T-helper 9 cell (primary cell): ENCODE data around the gene DNM3.
"Not testable (repeated sequence)": the region's sequence is repeated elsewhere in the genome, so short reads cannot be mapped to it uniquely, and the experiment has no call there.

Experiments used
- DNase-seq: peaks from one replicate; pipeline ENCODE4 v3.0.0-alpha.2; 2020

Gene DNM3

DNA sequence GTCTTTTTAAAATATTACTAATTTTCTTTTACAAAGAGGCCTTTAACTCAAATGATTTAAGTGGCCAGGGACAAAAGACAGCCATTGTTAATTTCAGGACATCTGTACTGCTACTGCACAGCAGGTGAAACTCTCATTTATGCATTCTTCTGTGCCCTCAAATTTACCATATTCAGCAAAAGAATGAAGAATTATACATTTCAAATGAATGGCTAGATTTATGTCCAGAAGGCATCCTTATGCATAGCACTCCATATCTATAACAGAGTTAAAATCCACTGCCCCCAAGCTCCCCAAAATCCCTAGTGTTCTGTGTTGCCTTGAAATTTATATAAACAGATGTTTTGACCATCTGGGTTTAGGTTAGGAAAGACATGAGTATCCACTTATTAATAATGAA, 202.6 kb downstream of the DNM3 start:
- no peak for DNase-seq

DNA sequence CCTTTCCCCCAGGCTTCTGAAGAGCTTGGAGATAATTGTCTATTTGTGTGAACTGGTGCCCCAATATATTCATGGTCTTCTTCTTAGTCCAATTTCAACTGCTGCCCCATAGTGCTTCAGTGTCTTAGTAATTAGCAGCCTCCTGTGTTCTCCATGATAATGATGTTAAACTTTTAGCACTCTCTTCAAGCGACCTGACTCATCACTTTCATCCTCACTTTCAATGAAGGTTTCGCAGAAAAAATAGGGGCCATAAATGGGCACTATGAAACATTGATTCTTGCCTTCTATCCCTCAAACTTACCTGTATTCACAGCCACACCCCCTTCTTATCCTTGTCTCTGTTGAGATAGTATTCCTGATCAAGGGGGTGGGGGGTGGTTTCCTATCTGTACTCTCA, 210.6 kb downstream of the DNM3 start:
- no peak for DNase-seq

DNA sequence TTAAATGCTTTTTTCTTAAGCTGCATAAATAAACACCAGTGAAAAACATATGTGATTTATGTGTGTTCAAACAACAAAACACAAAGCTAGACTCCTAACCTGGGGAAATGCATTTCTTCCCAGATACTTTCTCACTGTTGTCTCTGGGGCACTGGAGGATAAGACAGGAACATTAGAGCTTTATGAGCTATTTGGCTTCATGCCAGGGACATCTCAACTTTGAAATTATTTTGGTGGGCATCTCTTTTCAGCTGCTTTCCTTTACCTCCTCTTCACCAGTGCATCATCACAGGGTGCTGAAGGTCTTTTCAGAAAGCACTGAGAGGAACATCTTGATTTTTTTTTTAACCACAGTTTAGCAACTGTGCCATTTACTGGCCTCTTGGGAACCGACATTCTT, 212.9 kb downstream of the DNM3 start:
- DNase-seq: no peak

DNA sequence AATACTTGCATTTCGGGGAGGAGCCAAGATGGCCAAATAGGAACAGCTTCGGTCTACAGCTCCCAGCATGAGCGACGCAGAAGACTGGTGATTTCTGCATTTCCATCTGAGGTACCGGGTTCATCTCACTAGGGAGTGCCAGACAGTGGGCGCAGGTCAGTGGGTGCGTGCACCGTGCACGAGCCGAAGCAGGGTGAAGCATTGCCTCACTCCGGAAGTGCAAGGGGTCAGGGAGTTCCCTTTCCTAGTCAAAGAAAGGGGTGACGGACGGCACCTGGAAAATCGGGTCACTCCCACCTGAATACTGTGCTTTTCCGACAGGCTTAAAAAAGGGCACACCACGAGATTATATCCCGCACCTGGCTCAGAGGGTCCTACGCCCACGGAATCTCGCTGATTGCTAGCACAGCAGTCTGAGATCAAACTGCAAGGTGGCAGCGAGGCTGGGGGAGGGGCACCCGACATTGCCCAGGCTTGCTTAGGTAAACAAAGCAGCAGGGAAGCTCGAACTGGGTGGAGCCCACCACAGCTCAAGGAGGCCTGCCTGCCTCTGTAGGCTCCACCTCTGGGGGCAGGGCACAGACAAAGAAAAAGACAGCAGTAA, 214.6 kb downstream of the DNM3 start:
- not testable (repeated sequence) for DNase-seq

DNA sequence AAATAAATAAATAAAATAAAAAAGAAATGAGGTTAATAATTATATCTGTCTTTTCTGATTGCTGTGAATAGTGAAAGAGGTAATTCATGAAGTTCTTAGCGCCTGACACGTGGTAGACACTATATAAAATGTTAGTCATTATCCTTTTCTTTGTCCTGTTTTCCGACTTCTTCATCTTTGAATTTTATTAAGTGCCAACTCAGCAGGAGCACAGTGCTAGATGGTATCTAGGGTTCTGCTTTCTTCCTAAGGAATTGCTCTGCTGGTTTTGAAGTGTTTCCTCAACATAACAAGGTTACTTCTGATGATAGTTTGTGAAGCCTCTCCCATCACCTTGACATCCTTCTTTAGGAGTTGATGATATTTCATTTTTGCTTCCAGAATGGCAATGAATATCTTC, 227.0 kb downstream of the DNM3 start:
- DNase-seq: no peak

DNA sequence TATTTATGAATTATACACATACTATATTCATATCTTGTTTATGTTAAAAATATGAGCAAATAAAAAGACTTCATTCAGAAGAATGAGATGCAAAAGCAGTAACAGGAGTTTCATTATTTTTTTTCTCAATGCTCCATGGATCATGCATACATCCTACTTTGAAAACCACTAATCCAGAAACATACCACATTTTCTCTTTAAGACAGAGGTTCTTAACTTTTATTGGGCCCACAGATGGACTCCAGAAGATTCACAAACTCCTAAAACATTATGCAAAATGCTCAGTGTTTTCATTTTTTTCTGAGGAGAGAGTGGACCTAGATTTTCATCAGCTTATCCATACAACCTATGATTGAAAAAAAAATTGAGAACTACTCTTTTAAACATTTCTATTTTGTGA, 227.8 kb downstream of the DNM3 start:
- DNase-seq: no peak

DNA sequence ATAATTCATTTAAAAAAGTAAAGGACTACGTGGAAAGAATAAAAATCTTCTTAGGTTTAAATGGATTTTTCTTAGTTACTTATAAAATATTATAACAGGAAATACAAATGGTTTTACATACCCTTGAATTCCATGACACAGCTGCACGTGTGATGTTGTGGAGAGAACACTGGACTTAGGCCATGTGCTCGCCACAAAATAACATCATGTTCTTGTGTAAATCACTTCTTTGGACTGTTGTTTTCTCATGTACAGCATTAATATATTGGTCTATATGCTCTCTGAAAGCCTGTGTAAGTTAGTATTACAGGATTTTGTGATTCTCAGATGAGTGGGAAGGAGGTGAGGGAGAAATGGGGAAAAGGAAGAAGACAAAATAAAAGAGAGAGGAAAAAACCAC, 228.2 kb downstream of the DNM3 start:
- no peak for DNase-seq

DNA sequence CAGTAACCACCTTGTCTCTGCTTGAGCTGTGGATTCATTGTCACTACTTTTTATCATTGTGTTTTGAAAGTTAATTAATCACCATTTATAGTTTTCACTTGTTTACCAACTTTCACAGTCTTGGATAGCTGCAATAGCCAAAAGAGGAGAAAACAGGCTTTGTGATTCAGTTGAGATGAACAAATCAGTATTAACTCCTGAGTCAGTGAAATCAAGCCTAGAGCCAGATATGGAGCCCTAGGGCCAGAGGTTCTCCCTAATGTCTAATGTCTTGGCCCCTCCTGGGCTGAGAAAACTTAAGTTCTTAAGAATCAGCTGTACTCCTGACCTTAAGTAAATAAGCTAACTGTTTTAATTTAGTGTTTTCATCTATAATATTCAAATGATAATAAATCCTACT, 228.8 kb downstream of the DNM3 start:
- DNase-seq: no peak

DNA sequence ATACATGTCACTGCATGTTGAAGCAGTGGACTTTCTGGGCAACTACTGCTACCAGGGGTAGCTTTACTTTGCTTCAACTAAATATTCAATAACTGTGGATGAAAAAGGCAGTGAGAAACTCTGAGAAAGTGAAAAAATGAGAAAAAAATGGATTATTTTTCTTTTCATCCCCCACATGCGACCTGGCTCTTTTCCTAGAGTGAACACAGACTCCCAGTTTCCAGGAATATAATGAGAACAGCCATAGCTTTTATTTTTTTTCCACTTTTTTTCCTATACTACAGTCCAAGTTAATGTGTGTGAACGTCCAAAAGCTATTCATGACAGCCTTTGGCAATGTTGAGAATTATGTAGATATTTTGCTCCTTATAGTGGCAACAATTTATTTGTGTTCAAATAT, 230.4 kb downstream of the DNM3 start:
- DNase-seq: no peak

DNA sequence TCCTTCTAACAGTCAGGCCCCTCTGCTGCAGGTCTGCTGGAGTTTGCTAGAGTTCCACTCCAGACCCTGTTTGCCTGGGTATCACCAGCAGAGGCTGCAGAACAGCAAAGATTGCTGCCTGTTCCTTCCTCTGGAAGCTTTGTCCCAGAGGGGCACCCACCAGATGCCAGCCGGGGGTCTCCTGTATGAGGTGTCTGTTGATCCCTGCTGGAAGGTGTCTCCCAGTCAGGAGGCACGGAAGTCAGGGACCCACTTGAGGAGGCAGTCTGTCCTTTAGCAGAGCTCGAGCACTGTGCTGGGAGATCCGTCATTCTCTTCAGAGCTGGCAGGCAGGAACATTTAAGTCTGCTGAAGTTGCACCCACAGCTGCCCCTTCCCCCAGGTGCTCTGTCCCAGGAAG, 238.6 kb downstream of the DNM3 start:
- DNase-seq: not testable (repeated sequence)

DNA sequence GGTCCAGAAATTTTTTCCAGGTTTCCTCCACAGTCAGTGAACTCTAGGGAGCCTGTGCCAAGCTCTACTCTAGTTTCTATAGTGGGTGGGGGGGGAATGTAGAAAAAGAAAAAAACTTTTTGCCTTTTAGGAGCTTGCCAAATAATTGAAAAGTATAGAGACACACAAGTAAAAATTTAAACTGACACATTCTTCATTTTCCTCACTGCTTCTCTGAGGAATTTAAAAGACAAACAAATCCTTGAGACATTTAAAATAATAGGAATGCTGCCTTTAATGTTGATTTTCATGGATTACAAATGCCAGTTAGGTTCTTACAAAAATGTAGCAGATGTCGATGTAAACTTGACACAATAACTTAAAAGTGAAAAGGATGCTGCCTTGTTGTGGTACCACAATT, 241.9 kb downstream of the DNM3 start:
- no peak for DNase-seq

DNA sequence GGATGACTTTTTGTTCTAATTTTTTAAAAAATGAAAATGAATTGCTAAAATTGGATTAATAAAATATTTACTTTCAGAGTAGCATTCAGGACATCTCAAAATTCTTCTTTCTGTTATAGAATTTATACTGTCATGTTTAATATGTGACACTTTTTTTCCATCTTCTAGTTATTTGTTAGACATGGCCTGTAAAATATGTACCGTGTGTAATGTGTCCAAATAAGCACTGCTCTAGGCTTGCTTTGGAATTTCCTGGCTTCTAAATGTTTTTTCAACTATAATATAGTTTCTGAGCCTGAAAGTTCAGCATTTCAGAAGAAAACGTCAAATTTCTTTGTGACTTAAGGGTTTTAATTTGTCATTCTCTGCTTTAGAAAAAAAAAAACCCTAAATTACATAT, 243.6 kb downstream of the DNM3 start:
- DNase-seq: no peak

DNA sequence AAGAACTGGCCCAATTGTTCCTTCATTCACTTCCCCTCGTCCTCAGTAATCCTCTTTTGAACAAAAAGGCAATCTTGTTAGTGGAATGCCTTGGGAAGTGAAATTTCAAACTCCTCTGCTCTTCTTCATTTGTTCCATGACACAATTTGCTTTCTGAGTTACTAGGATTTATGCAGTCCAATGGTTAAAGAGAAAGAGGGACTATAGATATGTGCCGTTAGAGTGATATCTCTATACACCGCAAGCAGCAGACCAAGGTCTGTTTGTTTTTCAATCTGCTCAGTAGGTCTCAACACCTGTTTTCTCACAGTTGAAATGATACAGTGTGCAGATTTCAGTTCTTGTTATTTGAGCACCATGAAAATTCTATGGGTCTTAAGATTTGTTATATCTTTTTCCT, 244.0 kb downstream of the DNM3 start:
- no peak for DNase-seq

DNA sequence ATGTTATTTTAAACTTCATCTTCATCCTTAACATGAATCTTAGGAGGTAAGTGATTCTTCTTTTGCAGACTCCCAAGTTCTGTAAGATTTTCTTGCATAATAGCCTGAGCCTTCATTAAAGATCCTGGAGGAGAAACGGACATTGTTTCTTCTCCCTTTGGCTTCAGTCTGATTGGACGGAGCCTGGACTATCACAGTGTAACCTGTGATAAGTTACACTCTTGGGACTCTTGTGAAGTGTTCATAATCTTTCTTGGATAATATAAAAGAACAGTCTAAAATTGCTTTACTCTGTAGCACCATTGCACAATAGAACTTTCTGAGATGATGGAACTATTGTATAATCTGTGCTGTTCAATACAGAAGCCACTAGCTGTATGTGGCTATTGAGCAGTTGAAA, 244.8 kb downstream of the DNM3 start:
- DNase-seq: no peak

DNA sequence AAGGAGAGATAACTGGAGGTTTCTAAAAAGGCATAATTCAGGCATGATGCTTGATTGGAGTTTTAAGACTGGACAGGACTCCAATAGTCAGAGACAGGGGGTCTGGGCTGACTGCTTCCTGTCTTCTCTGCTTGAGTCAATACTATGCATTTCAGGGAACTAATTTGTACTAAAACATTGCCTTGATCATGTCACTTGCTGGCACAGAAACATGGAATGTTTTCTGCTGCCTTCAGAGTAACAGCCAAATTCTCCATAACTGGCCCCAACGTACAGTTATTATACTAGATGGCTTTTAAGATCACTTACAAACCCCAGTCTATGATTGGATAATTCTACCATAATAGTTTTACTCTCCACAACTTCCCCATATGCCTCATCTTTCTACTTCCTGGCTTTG, 247.0 kb downstream of the DNM3 start:
- no peak for DNase-seq

DNA sequence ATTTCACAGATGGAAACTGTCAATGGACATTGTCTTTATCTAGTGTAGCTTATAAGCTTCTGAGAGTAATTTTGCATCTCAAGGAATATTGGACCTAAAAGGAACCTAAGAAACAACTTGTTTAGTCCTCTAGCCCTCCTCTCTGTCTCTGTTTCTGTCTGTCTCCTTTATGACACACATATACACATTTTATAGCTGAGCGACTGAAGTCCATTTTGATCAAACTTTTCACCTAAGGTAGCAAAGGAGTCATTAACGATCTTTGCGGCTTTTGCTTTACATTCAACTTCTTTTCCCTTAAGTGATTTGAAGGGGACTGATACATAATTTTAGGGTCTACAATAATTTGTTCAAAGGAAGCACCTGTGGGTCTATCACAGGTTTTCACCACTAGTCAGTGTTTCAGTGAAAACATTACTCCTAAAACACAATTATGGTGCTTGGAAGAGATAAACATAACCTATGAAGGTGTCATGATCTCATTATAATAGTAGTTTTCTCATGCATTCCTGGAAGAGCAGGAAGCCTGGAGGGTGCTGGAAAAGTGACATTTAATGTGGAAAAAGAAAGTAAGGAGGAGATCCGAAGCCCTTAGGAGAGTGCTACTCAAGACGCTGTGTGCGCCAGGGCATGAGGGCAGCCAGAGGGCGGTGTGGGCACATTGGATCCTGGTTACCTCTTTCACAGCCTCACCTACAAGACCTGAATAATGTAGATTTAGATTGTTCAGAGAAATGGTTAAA, 248.6 kb downstream of the DNM3 start:
- peak; percentile 41 for DNase-seq

DNA sequence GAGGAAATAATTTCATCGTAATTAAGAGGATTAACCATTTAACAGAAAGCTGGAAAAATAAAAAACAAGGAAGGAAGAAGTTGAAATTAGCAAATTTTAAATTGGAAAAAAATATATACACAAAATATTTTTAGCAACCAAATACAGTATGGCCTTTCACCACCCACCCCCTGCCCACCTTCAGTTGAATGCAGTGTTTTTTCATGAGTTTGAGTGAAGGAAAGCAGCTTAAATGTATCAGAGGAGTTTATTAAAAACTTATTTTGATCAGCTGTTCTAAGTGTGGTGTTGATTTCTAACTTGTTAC, 249.2 kb downstream of the DNM3 start:
- DNase-seq: no peak

DNA sequence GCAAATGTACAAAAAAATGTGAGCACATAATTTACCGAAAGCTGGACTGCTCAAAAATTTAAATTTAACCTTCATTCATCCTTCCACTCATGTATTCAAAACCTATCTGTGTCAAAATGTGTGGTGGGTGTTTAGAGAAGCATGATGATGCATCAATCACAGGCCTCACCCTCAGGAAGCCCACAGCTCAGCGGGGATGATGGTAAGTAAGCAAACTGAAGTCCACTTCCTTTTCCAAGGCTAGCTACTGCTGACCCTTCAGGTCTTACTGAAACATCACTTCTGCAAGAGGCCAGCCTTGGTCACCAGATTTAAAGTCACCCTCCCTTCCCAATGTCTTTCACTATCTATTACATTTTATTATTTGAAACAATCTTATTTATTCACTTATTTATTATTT, 254.5 kb downstream of the DNM3 start:
- DNase-seq: no peak

DNA sequence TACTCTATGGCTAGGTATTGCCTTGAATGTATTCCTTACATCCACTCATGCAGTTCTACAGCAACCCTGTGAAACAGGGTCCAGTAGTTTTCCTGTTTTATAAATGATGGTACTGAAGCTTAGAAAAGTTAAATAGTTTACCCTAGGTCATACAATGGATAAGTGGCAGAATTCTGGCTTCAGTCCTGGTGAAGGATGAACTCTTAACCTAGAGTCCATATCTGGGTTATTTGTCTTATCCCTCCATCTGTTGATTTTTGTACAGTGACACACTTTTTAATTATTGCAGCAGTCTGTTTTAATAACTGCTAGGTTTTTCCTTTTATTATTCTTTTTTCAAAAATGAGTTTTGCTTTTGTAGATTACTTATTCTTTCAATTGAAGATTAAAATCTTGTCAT, 263.9 kb downstream of the DNM3 start:
- DNase-seq: no peak

DNA sequence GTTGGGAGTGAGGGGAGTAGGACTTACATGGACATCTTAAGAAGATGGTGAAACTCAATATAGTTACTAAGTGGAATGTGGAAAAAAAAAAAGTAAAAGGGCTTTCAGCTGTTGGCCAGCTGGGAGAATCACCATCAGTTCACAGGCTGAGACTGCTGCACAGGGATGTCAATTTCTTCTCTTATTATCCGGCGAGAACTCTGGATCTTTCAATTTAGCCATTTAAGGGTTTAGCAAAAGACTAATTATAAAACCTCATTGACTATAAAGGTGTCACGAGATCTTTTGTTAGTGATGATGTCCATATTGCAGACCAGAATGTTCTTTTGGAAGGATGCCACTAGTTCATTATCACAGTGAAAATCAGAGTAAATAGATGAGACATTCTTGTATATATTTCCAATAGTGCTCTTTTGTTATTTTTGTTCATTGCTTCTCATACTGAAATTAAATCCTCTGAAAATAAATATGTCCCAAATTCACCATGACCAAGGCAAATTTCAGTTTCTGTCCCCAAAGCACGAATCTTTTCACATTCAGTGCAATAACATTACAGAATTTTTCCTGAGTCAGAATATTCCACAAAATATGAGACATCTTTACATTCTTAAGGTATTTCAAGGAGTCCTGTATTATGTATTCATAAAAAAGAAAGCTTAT, 266.1 kb downstream of the DNM3 start:
- no peak for DNase-seq

DNA sequence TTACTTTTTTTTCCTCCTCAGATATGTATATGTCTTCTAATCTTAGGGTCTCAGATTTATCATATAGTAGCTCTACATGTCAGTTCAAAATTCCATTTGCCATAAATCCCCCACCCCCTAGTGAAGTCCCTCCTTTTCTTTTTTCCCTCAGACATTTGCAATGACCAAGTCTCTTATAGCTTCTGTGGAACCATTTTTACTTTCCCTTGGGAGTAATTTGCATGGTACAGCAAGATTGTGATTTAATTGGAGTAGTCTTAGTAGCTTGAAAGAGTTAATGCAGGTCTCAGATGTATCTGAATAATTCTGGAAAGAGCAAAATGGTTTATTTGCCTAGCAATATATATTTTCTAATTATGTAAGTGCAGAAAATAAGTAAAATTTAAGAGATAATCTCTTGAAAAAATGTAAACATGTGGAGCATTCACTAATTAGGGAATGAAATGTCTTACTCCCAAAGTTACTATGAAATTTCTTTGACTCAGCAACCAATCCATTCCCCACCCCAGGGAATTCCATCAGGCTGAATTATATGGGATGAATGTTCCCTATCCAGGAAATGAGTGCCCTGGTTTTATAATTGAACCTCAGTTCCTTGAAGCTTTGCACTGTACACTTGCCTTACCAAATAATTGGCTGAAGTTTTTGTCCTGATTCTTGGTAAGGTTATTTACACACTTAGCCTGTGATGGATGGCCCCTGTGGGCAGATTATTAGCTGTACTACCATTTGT, 267.0 kb downstream of the DNM3 start:
- DNase-seq: no peak

DNA sequence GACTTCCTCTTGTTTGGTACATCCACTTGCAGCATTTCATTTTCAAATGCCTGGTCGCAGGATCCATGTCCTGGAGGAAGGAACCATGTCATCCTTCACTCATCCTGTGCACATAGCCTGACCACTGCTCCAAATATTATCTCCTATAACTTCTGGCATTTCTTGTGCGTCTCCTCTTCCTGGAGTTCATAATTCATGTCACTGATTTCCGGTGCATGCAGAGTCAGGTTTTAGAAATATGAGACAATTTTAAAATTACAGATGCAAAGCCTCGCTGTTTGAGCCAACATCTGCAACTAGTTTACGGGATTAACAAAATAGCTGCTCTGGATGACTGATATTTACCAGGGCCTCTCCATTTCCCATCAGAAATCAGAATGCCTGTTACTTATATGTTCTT, 268.1 kb downstream of the DNM3 start:
- DNase-seq: no peak

DNA sequence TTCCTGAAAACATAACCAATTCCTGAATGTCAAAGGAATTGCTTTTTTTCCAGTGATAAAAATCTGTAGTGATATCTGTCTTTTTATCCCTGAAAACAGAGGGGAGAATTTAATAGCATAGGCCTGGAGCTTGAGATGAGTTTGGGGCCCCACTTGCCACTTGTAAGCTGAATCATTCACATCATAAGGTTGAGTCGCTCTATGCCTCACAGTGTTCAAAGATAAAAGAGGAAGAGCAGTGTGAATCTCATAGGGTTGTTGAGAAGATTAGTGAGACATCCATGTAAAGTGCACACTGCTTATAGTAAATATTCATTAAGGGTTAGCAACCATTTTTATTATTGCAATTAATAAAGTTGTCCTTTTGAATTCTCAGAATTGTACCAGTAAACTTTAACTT, 271.3 kb downstream of the DNM3 start:
- no peak for DNase-seq

DNA sequence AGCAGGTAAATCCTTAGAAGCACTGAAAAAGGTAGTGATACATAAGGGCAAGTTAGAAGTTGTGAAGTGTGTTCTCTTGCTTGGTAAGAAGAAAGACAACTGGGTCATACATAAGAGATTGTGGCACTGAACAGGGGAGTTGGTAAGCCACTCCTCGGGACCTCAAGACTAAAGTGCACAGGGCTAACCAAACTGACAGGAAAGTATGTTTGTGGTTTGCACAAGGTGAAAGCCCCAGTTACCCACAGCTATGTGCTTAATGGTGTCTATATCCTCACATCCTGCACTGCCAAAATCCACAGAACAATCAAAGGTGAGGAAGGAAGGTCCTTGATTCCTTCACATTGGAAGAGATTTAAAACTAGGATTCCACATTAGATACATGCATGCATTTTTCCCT, 276.5 kb downstream of the DNM3 start:
- peak; percentile 1 for DNase-seq
